GM21737 (cell line): ENCODE results near the gene GRIP1.

Experiments
- ATAC-seq: cut with Tn5 transposase; IDR thresholded peaks from one replicate; pipeline ENCODE4 v1.9.1; 2021; ENCODE audit warnings: mild to moderate bottlenecking, moderate library complexity; ENCODE audit not compliant: unreplicated experiment

The GRIP1 gene

DNA sequence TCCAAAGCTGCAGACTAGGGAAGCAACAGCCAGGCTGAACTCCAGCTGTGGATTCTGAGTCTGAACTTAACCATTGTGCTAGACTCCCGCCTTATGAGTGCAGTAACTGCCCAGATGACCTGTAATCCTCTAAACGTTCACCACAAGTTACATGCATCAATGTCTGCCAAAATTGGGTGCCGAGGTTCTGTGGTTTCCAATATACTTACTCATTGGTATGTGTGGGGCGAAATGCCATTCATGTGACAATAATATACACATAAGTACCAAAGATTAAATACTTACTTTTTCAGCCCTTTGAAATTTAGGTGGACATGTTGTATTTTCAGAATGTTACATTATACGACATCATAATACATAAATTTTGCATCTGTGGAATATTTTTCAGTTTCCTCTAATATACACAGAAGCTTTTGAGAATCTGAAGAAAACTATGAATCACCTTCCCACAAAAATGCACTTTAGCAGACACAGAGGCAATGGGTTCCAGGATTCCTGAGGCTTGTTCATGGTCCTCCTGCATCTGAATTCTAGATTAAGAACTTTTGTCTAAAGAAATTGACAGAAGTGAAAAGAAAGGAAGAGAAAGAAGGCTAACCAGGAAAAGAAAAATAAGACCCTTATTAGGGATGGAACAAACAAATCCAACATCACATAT lies 31.7 kb downstream of the GRIP1 start:
- ATAC-seq, result no peak

DNA sequence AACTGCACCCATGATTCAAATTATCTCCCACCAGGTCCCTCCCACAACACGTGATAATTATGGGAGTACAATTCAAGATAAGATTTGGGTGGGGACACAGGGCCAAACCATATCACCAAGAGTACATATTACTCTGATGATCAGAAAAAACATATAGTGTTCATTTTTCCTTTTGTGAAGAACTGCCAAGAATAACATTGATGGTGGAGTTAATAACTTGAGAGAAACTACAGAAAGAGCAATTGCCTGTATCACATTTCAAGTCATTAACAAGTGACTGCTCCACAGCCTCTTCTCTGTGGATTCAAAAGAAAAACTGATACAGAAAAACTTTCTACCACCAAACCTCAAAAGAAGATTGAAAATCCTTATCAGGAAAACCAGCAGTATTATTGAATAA lies 34.7 kb downstream of the GRIP1 start:
- ATAC-seq, result no peak

DNA sequence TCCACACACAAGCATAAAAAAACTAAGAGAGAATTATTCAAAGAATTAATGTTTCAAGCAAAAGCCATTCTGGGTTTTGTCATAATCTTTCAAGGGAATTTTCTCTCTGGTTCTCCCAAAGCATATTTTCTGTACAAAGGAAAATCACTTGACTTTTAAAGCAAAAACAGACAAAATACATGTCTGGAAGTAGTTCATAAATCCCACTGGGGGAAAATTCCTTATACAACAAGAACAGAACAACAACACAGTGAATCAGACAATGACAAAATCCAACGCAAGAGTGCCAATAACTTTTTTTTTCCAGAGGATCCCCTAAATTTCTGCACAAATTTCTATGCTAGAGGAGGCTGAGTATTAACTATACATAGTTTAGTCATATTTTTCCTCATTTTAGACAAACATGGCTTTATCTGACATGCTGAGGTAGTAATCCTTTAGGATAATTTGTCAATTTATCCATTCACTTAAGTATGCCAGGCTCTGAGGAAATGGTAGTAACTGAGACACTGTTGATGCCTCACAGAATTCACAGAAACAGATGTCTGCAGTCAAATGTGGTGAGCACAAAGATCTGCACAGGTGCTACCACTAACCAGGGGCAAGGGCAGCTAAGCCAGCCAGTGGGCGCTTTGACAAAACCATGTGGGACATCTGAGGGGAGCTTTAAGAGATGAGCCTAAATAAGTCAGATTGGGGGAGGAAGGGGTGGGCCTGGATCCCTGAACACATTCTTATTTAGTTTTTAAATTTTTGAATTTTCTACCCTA lies 38.0 kb downstream of the GRIP1 start:
- ATAC-seq, result no peak

DNA sequence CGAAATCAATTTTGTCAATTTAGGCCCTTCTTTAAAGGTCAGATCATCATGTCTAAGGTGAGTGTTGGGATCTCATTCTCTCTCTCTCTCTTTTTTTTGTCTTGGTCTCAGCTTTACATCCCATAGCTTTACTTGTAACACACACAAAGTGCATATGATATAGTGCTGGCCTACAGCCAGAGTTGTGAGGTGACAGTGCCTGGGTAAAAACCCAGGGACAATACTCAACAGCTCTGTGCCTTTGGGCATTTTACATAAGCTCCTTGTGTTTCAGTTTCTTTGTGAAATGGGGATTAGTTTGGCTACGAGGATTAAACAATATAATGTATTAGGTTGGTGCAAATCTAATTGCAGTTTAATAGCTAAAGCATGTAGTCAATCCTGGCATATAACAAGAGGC lies 40.2 kb downstream of the GRIP1 start:
- no peak for ATAC-seq

DNA sequence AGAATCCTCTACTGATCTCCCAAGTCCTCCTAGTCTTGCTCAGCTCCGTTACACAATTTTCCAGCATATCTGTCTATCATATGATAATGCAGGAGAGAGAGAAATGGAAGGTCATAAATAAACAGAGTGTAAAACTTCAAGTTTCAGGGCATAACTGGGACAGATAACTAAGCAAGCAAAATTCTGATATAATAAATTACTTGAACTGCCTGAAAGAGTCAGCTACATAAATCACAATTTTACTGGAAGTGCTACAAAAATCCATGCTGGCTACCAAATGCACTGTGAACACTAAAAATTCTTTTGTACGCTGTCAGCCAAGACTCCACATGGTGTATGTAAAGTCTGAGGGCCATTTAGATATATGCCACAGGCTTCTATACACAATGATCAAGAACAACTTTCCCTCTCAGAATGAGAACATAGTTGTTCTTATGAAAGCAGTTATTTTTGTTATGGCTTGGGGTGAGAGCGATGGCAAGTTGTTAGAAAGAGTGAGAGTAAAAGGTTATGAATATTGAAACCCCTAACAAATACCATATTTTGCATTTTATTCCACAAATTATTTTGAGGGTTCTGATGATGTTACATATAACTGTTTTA lies 41.1 kb downstream of the GRIP1 start:
- ATAC-seq, result no peak

DNA sequence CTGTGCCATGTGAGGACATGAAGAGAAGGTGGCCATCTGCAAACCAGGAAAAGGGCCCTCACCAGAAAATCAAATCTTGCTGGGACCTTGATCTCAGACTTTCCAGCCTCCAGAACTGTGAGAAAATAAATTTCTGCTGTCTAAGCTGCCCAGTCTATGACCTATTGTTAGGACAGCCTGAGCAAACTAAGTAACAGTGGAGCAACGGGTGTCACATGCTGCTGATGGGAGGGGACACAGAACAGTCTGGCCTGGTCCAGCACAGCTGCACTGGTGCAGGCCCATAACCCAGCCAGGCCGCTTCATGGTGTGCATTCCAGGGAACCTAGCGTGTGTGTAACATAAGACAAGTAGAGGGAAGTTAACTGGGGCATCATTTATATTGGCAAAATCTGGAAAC lies 42.1 kb downstream of the GRIP1 start:
- ATAC-seq, result no peak

DNA sequence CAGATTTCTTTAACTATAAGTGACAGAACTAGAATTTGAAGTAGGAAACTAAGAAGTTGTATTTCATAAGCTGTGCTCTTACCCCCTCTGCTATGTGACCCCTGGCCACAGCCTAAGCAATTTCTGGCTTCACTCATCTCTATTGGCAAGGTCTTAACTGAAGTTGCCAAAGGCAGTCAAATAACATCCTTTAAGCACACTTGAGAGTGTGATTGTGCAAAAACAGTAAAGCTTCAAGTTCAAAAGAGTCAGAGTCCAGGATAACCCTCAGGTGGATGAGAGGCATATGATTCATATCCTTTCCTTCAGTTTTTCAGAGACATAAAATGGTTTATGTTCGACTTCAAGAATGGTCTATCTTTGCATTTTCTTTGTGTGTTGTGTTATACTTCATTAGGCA lies 45.2 kb downstream of the GRIP1 start:
- no peak for ATAC-seq

DNA sequence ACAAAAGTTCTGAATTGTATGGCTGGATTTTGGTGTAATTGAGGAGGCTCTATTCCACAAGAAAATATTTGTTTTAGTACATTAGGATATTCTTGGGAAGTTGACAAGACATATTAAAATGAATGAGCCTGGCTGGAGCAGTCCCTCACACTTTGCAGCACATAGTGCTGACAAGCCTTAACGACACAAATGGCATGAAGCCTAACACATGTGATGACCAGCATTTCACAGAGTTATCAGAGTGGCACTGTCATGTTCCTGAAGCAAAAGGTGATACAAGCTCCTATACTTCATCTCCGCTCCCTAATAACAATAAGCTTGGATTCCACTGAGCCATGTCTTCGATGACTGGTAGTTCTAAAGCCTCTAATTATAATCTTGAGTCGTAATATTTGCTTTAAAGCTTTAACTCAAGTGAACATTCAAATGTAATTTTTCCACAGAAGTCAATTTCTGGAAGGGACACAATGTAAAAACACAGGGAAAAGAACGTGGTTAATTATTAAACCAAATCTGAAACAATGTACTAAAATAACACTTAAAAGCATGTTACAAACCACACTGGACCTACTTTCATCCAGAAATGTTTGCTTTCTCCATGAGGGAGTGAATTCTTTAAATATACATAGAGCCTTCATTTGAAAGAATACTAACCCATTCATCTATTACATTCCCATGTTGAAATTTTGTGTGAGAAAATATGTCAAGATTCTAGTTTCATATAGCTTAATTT lies 49.6 kb downstream of the GRIP1 start:
- no peak for ATAC-seq

DNA sequence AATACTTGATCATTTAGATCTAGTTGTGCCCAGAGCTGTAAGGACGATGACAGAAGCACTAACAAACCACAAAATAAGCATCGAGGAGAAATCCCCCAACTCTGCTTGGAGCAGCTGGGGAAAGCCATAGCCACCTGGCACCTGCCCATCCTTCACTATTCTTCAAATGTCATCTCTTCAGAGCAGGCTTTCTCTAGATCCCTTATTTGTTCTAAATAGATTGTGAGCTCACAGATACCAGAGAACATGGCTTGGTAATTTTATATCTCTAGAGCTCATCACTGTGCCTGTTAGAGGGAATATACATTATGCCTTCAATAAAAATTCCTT lies 50.9 kb downstream of the GRIP1 start:
- ATAC-seq, result no peak

DNA sequence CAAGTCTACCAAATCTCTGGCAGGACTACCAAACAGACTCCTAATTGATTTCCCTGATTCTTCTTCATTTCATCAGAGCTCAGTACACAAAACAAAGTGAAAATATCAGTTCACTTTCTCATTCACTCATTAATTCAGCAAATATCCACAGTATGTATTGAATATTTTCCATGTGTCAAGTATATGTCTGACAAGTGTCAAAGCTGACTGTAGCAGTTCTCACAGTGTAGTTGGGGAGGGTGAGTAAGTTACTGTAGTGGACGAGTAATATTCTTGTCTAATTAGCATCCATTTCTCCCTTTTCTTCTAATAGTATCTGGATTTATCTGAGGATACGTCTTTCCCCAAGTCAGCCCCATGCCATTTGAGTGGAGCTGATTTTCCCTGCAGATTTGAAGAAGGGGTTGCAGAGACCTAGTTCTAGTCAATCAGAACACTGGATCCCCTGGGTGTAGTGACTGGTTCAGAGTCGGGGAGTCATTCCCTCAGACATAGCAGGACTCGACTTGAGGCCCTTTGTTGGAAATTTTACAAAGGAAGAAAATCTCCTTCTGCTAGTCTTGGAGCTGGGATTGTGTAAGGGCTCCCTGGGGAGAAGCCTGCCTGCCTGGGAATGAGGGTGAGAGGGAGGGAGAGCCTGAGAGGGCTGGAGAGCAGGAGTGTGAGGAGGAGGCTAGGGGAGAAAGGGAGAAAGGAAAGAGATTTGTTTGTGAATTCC lies 51.4 kb downstream of the GRIP1 start:
- ATAC-seq, result no peak

DNA sequence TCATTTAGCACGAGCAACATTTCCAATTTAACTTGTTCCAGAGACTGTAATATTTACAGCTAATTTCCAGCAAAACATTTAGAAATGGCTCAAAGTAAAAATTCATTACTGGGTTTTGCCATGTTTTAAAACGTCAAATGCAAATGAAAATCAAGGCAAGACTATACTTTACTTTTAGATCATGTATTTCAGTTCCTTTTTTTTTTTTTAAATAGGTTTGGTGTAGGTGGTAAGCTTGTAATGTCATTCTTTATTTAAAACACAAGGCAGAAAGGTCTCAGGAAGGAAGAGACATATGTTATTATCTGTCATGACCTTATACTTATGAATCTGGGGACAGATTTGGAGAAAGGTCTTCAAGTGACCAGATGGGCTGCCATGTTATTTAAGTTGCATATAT lies 54.1 kb downstream of the GRIP1 start:
- no peak for ATAC-seq

DNA sequence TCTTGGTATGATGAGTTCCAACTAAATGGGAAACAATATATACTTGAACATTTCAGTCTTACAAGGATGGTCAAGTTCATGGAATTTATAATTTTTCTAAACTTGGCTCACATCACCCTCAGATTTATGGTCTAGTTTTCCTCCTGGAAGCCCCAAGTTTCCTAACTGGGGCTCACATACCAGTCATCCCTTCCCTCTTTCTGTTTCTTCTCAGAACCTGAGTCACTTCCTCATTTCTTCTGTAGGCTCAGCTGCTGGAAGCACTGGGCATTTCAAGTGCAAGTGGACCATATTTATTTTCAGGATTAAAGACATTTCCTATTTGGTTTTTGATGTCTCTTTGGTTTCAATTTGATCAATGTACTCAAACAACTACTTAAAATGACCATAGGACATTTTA lies 55.4 kb downstream of the GRIP1 start:
- no peak for ATAC-seq

DNA sequence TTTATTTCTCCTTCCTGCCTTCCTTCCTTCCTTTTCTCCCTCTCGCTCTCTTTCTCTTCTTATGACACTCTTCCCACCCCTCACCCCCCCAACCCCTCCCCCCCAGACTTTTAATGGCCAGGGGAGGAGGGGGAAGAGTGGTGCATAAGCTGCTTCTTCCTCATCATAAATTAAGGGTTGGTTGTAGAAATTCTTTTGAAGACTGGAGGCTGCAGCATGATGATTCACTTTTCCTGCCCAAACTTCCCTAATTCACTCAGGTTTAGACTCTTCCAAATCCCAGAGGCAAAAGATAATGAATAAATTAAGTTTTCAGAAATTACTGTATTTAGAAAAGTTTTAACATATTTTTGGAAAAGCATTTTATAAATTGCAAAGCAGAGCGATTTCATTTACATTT lies 58.2 kb downstream of the GRIP1 start:
- ATAC-seq, result no peak

DNA sequence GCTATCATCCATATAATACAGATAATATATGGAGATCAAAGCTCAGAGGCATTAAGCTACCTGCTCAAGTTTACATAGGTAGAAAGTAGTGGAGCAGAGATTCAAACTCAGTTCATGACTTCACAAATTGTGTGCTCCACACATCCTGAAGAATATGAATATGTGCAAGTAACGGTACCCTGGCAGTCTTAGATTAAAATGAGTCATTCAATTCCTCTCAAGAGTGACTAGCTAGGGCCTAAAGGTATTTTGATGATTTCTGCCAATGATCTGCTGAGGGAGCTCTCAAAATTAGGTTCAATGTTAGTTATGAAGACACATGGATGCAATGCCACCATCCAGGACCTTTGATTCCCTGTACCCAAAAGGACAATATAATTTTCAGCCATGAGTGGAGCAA lies 58.9 kb downstream of the GRIP1 start:
- ATAC-seq, result no peak

DNA sequence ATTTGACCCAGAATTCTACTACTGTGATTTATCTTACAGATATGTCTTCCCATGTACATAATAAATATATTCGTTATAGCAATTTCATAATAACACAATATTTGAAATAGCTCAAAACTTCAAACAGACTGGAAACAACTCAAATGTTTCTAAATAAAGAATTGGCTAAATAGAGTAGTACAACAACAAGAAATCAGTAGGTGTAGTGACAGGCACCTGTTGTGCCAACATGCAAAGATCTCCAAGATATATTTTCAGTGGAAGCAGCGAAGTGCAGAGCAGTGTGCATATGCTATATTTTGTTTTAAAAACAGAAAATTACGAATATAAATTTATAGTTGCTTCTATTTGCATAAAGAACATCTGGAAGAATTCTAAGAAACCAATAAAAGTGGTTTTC lies 60.9 kb downstream of the GRIP1 start:
- no peak for ATAC-seq

DNA sequence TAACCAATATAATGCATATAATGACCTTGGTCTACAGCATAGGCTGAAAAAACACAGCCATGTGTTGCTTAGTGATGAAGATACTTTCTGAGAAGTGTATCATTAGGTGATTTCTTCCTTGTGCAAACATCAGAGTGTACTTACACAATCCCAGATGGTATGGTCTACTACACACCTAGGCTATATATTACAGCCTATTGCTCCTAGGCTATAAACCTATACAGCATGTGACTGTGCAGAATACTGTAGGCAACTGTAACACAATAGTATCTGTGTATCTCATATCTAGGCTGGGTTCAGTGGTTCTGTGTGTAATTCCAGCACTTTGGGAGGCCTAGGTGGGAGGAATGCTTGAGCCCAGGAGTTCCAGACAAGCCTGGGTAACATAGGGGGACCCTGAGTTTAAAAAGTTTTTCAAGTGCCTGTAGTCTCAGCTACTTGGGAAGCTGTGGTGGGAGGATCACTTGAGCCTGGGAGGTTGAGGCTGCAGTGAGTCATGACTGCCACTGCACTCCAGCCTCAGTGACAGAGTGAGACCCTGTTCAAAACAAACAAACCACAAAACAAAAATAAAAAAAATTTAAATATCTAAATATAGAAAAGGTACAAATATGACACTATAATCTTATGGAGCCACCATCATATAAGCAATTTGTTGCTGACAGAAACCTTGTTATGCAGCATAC lies 66.6 kb downstream of the GRIP1 start:
- ATAC-seq, result no peak

DNA sequence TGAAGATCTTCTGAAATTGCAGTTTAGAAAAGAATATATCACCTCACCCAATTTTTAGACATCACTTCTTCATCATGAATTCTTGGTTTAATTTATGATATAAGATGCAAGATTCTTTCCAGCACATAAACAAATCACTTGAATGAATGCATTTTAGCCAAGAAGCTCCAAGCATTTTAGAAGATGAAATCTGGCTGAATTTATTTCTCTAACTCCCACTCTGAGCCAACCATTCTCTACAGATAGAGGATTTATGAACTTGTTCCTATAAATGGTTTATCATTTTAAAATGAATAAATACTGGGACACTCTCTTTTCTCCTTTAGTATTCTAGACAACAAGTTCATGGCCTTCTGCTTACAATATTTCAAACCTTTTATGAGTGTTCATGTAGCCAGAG lies 71.7 kb downstream of the GRIP1 start:
- no peak for ATAC-seq

DNA sequence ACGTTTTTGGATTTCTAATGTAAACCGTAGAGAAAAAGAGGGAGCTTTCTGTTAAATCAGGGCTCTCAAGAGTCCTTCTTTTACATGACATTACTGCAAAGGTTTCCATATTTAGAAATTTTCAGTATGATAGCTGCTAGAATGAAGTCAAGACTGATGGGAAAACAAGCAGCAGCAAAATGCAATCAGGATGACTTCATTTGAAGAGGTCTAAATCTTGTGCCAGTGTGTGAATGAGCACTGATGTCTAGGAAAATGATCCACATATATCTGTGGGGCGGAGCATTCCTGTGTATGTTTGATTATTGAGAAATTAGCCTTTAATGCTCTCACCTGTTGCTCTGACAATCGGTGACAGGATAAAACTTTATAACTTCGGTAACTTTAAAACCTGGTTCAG lies 73.6 kb downstream of the GRIP1 start:
- ATAC-seq, result no peak

DNA sequence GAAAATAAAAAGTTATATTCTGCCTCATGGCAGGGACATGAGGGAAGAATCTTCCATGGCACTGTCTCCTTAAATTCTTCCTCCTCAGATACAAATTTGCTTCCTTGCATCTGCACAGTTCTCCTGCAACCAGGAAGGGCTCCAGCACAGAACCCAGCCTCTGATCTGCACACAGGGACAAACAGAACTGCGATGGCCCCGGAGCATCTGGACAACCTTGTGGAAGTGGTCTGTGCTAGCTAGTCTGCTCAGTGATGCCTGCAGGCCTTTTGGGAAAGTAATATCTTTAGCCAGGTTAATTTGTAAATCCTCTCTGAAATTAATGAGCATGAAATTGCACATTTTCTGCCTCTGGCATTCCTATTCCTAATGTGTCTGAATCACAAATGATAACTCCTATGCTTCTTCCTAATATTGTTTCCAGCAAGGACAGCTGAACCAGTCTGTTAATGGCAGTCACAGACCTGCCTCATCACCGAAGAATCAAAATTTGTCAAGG lies 74.8 kb downstream of the GRIP1 start:
- ATAC-seq, result no peak

DNA sequence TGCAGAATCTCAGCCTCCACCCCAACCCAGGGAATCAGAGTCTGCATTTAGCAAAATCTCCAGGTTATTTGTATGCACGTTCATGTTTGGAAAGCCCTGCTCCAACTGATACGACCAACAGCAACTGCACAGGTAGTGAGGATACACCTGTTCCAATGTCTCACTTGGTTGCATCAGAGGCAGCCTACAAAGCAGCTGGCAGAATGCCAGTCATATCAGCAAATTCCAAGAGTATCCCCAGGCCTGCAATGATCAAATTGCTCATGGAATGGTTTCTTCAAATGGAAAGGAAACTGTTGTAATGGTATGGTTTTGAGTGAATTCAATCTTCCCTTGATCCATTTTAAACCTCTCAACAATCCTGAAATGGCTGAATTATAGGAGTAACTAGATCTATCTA lies 75.4 kb downstream of the GRIP1 start:
- ATAC-seq, result no peak
